Heart right ventricle (tissue), 16 donors: Measurements from ENCODE around the gene C1D. TPM values are rescaled to one million over a fixed set of nuclear protein-coding genes. Genes with fewer than 3 reads are reported as not detected.
"Not testable (repeated sequence)": the region's sequence is repeated elsewhere in the genome, so short reads cannot be mapped to it uniquely, and the experiment has no call there.

Experiments
- ATAC-seq, 8 donors: fragments of 200-7000 bp; cut with Tn5 transposase; one replicate each; pipeline ENCODE4 v1.9.1; 2020; ENCODE audit warnings: mild to moderate bottlenecking in 8 of 8, moderate library complexity in 8 of 8, moderate number of reproducible peaks in 1 of 8
- DNase-seq, 2 donors: peaks; one replicate each; pipeline ENCODE4 v3.0.0-alpha.2; 2020
- H3K27ac ChIP-seq, 10 donors: fragments of 200-600 bp; sonication (generic) in 2 of 10; one replicate each; pipeline versions ENCODE4 v1.5.0 to v1.8.0; 2020 to 2022; ENCODE audit warnings: mild to moderate bottlenecking in 3 of 10
- H3K27me3 ChIP-seq, 7 donors: fragments of 200-600 bp; one replicate each; pipeline ENCODE4 v1.8.0; 2021 to 2022; ENCODE audit warnings: mild to moderate bottlenecking in 2 of 7
- H3K36me3 ChIP-seq, 9 donors: fragments of 200-600 bp; sonication (generic) in 1 of 9; one replicate each; pipeline versions ENCODE4 v1.5.0 to v1.8.0; 2020 to 2022; ENCODE audit warnings: mild to moderate bottlenecking in 2 of 9
- H3K4me1 ChIP-seq, 9 donors: fragments of 200-600 bp; sonication (generic) in 1 of 9; one replicate each; pipeline versions ENCODE4 v1.5.0 to v1.8.0; 2020 to 2022; ENCODE audit warnings: mild to moderate bottlenecking in 4 of 9
- H3K4me3 ChIP-seq, 10 donors: fragments of 200-600 bp; sonication (generic) in 2 of 10; one replicate each; pipeline versions ENCODE4 v1.5.0 to v1.8.0; 2020 to 2022; ENCODE audit warnings: mild to moderate bottlenecking in 7 of 10, moderate library complexity in 2 of 10
- H3K9me3 ChIP-seq, 11 donors: fragments of 200-600 bp in 10 of 11; sonication (generic) in 2 of 11; one replicate each; pipeline versions ENCODE4 v1.5.0 to v1.8.0; 2013 to 2022; ENCODE audit warnings: mild to moderate bottlenecking in 2 of 11, control low read depth in 1 of 11, moderate library complexity in 1 of 11
- WGBS, 2 donors: extraction: QIAGEN DNeasy Blood & Tissue Kit; methylation state at CpG; one replicate each; pipeline ENCODE4 v1.1.7; 2013; ENCODE audit warnings: inconsistent platforms in 1 of 2; 5-methylcytosine and 5-hydroxymethylcytosine counted together
- intact Hi-C, 10 donors: fragments of 100-400 bp; cut with DNase I; formaldehyde crosslinking; loops; one replicate each; pipeline versions ENCODE4 v1.11.1 to v1.14.2; 2022
- polyA plus RNA-seq, 2 donors: library from polyadenylated mRNA; stranded (reverse); fragments of 200-250 nt; gene quantifications; one replicate each; pipeline ENCODE4 v1.2.3, GENCODE V29; 2013
- total RNA-seq, 10 donors: library from RNA; stranded (reverse); fragmentation: NEBNext Ultra II Directional in 3 of 10; extraction: Animal tissue kit (Norgen Biotek cat#: 25700) in 3 of 10; gene quantifications; one replicate each; pipeline versions ENCODE4 v1.2.1 to v1.2.4, GENCODE V29; 2021 to 2023
- TF ChIP-seq, protein P1 (sequence below), 9 donors: fragments of 200-600 bp; sonication (generic) in 2 of 9; IDR thresholded peaks; one replicate each; pipeline versions ENCODE4 v1.5.0 to v1.8.0; 2021 to 2022; ENCODE audit warnings: antibody characterized with exemption in 9 of 9, mild to moderate bottlenecking in 5 of 9, moderate library complexity in 1 of 9
- donor health status: Arrhythmogenic right ventricular cardiomyopathy.
- donor health status: ischemic (EF 13 %, LVEDD 7.1; RV severe dilation, severe dysfunction).
- donor health status: healthy with polysubstance abuse.
- donor health status: DM: no; HTN: yes; CAD: no.
- donor health status: DM: no; HTN: no; CAD: no.
- donor health status: ischemic (EF 25% LVEDD 6.9; RV normal size, moderate dysfunction).
- donor health status: ischemic (EF 25% LVEDD 5.7; RV mildly dilated, moderate dysfunction).
- donor health status: healthy.
- donor health status: DM: yes; HTN: yes; CAD: no.
- donor health status: Ischemic cardiomyopathy.
- donor health status: ischemic (EF 35%, LVEDD 5.7; RV mildly dilated, moderate dysfunction).
- donor health status: nonischemic (EF 11% LVEDD 7.7; RV severe dilation, severe dysfunction).
- donor health status: DM: yes; HTN: yes; CAD: no.
- donor health status: PGD.
- donor health status: ischemic (EF 29% LVEDD 5.4; RV normal size, mild dysfunction).
- donor health status: nonischemic (EF 23%, LVEDD 6.1; RV moderate dilation, normal function).

Gene C1D
- total and polyA plus RNA-seq, 12 donors = 7.4 to 25.2 (median 14.5) TPM

DNA sequence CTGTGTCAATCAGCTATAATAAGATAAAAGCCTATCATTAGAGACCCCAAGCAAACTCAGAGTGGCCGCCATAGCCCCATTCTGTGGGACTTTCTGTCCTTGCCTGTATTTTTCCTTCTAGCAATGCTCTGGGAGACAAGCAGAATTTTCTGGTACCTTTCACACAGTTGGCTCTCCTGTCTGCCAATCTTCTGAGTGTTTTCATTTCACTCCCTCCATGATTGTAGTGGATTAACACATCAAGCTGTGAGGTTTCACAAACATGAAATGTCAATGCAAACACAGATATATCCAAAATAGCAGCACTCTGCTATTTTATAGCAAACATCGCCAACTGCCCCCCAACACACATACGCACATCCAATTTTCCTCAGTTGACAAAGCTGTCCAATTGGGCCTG lies 64.9 kb downstream of the C1D start:
- TF ChIP-seq, protein P1, sequence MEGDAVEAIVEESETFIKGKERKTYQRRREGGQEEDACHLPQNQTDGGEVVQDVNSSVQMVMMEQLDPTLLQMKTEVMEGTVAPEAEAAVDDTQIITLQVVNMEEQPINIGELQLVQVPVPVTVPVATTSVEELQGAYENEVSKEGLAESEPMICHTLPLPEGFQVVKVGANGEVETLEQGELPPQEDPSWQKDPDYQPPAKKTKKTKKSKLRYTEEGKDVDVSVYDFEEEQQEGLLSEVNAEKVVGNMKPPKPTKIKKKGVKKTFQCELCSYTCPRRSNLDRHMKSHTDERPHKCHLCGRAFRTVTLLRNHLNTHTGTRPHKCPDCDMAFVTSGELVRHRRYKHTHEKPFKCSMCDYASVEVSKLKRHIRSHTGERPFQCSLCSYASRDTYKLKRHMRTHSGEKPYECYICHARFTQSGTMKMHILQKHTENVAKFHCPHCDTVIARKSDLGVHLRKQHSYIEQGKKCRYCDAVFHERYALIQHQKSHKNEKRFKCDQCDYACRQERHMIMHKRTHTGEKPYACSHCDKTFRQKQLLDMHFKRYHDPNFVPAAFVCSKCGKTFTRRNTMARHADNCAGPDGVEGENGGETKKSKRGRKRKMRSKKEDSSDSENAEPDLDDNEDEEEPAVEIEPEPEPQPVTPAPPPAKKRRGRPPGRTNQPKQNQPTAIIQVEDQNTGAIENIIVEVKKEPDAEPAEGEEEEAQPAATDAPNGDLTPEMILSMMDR (IDR thresholded peaks at IDR 0.05) = no peak
- Histone ChIP-seq H3K4me3 (no peak overlapping the region), H3K27ac (no peak overlapping the region), H3K4me1 (no peaks in the 10 kb centered on the region), H3K9me3 (peaks cover 0 to 10% (median 0%) of the 10 kb centered on the region in 11 donors), H3K27me3 (peaks cover 0 to 10% (median 0%) of the 10 kb centered on the region in 7 donors), H3K36me3 (no peaks in the 10 kb centered on the region)
- WGBS, 2 donors = 96 to 98% methylated on average over 3 of the region's 3 CpGs
- ATAC-seq = no peak
- DNase-seq = no peak
- intact Hi-C loops = no loop called here

DNA sequence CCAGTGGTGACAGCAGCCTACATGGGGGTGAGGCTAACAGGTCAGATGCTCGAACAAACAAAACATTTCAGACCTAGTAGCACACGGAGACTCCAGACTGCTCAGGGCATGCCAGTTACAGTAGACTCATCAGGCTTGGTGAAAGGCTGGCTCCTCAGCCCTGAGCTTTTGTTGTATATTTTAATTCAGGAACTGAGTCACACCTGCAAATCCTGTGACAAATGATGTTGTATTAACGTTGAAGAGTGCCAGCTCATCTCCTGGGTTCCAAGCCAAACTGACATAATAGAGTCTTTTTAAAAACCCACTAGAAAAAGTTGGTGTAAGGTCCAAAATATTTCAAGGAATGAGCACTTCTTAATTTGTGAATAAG lies 65.3 kb downstream of the C1D start:
- TF ChIP-seq, protein P1 (IDR thresholded peaks at IDR 0.05) = no peak
- H3K27me3 ChIP-seq = peaks cover 0 to 12% (median 0%) of the 10 kb centered on the region in 7 donors
- H3K4me3 ChIP-seq = no peak overlapping the region
- peaks cover 0 to 7% (median 0%) of the 10 kb centered on the region in 11 donors for H3K9me3 ChIP-seq
- no peaks in the 10 kb centered on the region for H3K36me3 ChIP-seq
- ATAC-seq (no peak), DNase-seq (no peak)
- WGBS, 2 donors = 44 to 50% methylated on average over 3 of the region's 3 CpGs
- H3K27ac ChIP-seq = no peak overlapping the region
- no peaks in the 10 kb centered on the region for H3K4me1 ChIP-seq
- intact Hi-C loops = no loop called here

DNA sequence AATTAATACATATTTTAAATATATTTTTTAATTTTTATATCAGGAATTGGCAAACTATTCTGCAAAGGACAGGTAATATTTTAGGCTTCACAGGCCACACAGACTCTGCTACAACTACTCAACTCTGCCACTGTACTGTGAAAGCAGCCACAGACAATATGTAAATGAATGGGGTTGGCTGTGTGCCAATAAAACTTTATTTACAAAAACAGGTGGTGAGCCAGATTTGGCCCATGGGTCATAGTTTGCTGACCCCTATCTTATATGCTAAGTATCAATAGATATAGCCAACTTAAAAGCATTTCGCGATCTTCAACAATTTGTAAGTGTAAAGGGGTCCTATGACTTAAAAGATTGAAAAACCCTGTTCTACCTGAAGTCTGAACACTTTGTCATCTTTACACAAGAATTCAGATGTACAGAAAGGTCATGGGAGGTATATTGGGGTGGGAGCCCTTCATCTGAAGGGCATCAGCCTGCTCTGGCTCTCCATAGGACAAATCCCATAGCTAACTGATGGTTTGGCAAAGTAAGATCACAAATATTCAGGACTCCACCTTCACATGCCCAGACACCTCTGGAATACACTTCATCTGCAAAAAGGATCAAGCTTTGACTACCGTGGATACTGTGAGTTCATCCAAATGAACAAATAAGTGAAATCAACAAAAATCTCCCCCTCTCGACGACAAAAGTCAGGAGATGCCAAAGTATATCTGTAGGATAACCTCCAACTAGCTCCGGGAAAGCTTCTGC lies 65.9 kb downstream of the C1D start:
- TF ChIP-seq, protein P1 (IDR thresholded peaks at IDR 0.05) = no peak
- H3K27ac ChIP-seq = no peak overlapping the region
- no peak overlapping the region for H3K4me3 ChIP-seq
- no peaks in the 10 kb centered on the region for H3K36me3 ChIP-seq
- DNase-seq (no peak), ATAC-seq (no peak)
- 75 to 79% methylated on average over 6 of the region's 6 CpGs for WGBS, 2 donors
- H3K4me1 ChIP-seq = no peaks in the 10 kb centered on the region
- peaks cover 0 to 1% (median 0%) of the 10 kb centered on the region in 11 donors for H3K9me3 ChIP-seq
- intact Hi-C loops = no loop called here
- peaks cover 0 to 17% (median 0%) of the 10 kb centered on the region in 7 donors for H3K27me3 ChIP-seq

DNA sequence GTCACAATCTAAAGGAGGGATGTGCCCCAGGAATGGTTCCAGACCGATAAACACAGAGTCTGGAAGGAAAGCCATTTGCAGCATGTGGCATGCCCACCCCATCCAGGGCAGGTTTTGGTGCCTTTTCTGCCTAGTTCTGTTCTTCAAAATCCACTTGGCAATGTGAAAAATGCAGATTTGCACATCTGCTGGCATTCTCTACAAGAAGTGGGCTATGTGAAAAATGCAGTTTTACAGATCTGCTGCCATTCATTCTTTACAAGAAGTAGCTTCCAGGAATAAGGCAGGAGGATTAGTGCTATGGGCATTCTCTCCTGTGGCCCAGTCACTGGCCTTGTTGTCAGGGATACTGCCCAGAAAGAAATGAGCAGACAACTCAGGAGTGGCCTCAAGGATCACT lies 68.1 kb downstream of the C1D start:
- intact Hi-C loops = no loop called here

DNA sequence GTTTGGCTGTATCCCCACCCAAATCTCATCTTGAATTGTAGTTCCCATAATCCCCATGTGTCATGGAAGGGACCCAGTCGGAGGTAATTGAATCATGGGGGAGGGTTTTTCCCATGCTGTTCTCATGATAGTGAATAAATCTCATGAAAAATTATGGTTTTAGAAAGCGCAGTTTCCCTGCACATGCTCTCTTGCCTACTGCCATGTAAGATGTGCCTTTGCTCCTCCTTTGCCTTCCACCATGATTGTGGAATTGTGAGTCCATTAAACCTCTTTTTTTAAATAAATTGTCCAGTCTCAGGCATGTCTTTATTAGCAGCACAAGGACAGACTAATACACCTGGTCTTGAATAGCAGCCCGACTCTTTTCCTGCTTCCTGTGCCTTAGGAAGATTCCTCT lies 68.7 kb downstream of the C1D start:
- H3K27ac ChIP-seq, DNase-seq, H3K4me3 ChIP-seq, ATAC-seq, H3K36me3 ChIP-seq, H3K4me1 ChIP-seq, H3K9me3 ChIP-seq, intact Hi-C loops: not testable (repeated sequence)
- H3K27me3 ChIP-seq = peaks cover 0 to 12% (median 0%) of the 10 kb centered on the region in 7 donors
- 84 to 86% methylated on average over 3 of the region's 3 CpGs for WGBS, 2 donors

More for the DNA sequence above, 68.1 kb downstream of the C1D start:
- TF ChIP-seq, protein P1 (IDR thresholded peaks at IDR 0.05) = no peak
- Histone ChIP-seq H3K27ac (no peak overlapping the region), H3K4me3 (no peak overlapping the region), H3K4me1 (no peaks in the 10 kb centered on the region), H3K9me3 (no peaks in the 10 kb centered on the region), H3K36me3 (no peaks in the 10 kb centered on the region), H3K27me3 (peaks cover 0 to 12% (median 0%) of the 10 kb centered on the region in 7 donors)
- 82 to 96% methylated on average over 1 of the region's 1 CpG for WGBS, 2 donors
- ATAC-seq (no peak), DNase-seq (no peak)
